RWPE1 (cell line): ENCODE results near the gene PRR5L.
A peak's percentile ranks its signal among the peaks of the same experiment; 100 is the strongest.

Experiments
- CTCF ChIA-PET: fragments of 350-600 bp; sonication (Branson Sonifier 250); formaldehyde crosslinking; extraction: SDS; loops from one replicate; lab custom pipeline; 2021; lab: Yijun Ruan, JAX
- POLR2A ChIA-PET: fragments of 400-600 bp; formaldehyde crosslinking; extraction: SDS; loops from one replicate; lab custom pipeline; 2020; ENCODE audit warnings: antibody characterized with exemption; ENCODE audit not compliant: low non-redundant PET; lab: Yijun Ruan, JAX
- DNase-seq: peaks from one replicate; pipeline ENCODE4 v3.0.0; 2012; ENCODE audit warnings: low spot score
- H3K27ac ChIP-seq: fragments of 450-650 bp; 2 replicates; pipeline ENCODE4 v1.5.1; 2017
- TF ChIP-seq, protein P1 (sequence below): fragments of 450-650 bp; conservative IDR thresholded peaks from 2 replicates; pipeline ENCODE4 v1.5.1; 2017; ENCODE audit warnings: low read depth, mild to moderate bottlenecking

The PRR5L gene

DNA sequence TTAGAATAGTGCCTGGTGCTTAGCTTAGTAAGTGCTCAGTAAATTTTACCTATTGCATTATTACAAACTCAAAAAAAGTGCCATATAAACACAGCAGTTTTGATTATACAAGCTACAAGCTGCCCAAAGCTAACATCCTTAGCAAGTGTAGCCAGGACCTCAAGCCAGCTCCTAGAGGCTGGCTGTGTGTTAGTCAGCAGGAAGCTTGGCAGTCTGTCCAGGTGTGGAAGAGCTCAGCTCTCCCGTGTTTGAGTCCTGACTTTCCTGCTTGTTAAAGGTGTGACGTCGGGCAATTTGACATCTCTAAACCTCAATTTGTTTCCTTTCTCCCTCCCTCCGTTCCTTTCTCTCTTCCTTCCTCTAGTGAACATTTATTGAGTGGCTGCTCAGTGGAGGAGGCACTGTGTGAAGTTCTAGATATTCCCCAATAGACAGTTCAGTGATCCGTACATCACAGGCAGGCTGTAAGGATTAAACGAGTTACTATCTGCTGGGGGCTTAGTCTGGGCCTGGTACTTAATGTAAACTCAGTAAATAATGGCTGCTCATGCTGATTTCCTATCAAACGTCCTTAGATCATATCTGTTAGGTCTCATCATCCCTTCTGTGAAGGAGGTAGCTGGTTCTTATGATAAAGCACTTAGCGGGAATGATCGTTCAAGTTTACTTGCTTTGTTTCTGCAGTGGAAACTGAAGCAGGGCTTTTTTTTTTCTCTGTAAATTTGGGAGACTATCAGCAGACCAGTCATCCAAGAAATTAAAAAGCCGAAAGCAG lies 68.7 kb downstream of the PRR5L start:
- POLR2A ChIA-PET, result no interaction called here

DNA sequence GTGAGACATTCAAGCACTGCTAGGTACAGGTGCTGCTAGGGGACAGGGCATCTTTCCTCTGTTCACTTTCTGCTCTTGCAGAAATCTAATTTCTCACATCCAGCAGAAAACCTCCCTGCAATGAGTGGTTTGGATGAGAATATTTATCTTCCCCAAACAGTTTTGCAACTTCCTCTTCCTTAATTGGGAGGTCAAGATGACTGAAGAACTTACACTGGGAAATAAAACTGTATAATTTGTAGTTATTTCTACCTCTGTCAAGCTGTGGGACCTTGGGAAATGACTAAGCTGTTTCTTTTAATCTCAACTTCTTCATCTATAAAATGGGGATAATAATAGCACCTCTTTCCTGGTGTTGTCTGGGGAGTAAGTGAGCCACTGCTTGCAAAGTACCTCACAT lies 69.8 kb downstream of the PRR5L start:
- POLR2A ChIA-PET, result no interaction called here
- CTCF ChIA-PET, result no interaction called here
- no peak overlapping the region for H3K27ac ChIP-seq
- no peak for DNase-seq
- TF ChIP-seq, protein P1, sequence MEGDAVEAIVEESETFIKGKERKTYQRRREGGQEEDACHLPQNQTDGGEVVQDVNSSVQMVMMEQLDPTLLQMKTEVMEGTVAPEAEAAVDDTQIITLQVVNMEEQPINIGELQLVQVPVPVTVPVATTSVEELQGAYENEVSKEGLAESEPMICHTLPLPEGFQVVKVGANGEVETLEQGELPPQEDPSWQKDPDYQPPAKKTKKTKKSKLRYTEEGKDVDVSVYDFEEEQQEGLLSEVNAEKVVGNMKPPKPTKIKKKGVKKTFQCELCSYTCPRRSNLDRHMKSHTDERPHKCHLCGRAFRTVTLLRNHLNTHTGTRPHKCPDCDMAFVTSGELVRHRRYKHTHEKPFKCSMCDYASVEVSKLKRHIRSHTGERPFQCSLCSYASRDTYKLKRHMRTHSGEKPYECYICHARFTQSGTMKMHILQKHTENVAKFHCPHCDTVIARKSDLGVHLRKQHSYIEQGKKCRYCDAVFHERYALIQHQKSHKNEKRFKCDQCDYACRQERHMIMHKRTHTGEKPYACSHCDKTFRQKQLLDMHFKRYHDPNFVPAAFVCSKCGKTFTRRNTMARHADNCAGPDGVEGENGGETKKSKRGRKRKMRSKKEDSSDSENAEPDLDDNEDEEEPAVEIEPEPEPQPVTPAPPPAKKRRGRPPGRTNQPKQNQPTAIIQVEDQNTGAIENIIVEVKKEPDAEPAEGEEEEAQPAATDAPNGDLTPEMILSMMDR, result no peak

More for the DNA sequence above, 68.7 kb downstream of the PRR5L start:
- CTCF ChIA-PET, result no interaction called here
- H3K27ac ChIP-seq, result no peak overlapping the region
- peak; percentile 27 for DNase-seq
- TF ChIP-seq, protein P1, result no peak

DNA sequence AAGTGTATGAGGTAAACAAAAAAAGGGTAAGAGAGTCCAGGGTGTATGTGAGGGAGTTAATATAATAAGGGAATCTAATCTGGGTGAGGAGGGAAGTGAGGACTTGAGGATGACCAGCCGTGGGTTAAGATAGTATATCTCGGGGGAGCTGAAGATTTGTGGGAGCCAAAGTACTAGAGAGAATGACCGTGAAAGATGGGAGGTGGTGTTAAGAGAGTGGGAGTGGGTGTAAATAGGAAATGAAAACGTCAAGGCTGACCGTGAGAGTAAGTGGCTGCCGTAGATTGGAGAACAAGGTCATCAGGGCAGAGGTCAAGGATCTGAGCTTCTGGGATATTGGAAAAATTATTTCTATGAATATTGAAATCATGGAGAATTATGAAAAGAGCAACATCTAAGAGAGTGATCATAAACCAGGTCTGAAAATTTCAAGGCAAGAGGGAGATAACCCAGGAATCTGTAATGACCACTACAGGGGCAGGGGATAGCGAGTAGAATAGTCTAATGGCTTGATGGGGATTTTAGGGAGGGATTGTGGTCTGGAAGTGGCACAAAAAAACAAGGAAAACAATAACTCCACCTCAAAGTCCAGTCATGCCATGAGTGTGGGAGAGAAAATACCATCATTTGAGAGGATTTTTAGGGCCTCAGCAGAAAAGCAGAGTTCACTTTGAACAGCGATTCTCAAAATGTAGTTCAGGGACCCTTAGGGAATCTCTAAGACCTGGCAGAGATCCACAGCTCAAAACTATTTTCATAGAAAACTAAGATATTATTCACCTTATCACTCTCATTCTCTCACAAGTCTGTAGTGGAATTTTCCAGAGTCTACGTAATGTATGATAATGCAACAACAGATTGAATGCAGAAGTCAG lies 72.0 kb downstream of the PRR5L start:
- TF ChIP-seq, protein P1, result no peak
- no peak for DNase-seq
- ChIA-PET POLR2A (no interaction called here), CTCF (interaction anchor here (0.7 kb wide), 1 partner anchor 110 kb away, joined by 4 read pairs; no protein-coding TSS in a partner anchor)
- H3K27ac ChIP-seq, result no peak overlapping the region

DNA sequence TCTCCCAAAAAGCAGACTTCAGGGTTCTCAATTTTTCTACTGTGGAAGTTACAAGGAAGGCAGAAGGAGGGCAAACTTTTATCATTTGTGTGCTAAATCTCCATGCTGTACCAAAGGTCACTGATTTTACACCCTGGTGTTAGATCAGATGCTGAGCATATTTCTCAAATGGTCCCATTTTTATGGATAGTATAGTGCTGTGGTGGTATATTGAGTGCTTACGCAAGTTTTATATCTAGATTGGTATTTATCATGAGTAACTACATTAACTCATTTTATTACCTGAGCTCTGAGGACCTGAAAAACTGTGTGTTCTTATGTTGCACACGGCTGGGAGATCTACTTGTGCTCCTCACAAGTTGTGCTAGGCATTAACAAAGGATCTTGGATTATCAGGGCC lies 75.1 kb downstream of the PRR5L start:
- CTCF ChIA-PET, result no interaction called here
- TF ChIP-seq, protein P1, result no peak

DNA sequence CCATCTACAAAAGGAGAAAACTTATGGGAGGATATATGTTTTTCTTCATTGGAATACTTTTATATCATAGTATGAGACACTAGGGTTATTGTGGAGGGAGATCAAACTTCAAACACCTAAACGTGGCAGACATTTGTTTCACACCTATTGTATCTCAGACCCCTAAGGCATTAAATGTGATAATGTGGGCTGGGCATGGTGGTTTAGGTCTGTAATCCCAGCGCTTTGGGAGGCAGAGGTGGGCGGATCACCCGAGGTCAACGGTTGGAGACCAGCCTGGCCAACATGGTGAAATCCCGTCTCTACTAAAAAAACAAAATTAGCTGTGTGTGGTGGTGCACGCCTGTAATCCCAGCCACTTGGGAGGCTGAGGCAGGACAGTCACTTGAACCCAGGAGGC lies 75.5 kb downstream of the PRR5L start:
- POLR2A ChIA-PET, result no interaction called here
- H3K27ac ChIP-seq, result peak overlapping the region; percentile 47
- no peak for DNase-seq
- CTCF ChIA-PET, result no interaction called here
- TF ChIP-seq, protein P1, result no peak

More for the DNA sequence above, 75.1 kb downstream of the PRR5L start:
- no peak for DNase-seq
- POLR2A ChIA-PET, result no interaction called here
- no peak overlapping the region for H3K27ac ChIP-seq

DNA sequence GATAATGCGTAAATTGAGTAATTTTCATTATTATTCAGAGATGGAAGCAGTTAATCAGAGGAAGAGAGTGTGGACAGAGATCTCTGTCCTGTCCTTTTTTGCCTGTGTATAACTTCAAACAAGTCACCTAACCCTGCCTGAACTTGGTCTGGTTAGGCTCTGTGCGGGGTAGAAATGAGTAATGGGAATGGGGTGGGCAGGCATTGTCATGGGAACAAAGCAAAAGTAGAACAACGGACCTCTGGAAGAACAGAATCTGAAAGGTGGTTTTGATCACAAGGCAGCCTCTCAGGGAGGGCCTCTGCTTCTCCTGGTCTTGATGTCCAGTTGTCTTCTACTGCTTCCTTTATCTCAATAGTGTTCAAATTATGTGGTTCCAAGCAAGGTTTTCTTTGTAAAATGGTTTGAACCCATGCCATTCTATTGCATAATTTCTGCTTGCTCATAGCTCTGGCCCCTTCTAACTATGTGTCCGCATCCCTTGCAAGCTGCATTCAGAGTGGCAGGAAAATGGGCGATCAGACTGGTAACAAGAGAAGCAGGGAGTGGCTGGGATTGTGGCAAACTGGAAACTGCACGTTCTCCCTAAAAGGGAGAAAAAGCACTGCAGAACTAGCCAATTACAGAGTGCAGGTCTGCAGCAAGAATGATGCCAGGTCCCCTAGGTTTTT lies 76.1 kb downstream of the PRR5L start:
- ChIA-PET CTCF (no interaction called here), POLR2A (no interaction called here)
- H3K27ac ChIP-seq, result peak overlapping the region; percentile 47
- TF ChIP-seq, protein P1, result no peak
- no peak for DNase-seq
